Stimulated activated CD4-positive, alpha-beta T cell treated with anti-CD3 and anti-CD28 coated beads, TNF-alpha, amount 100 ng/mL, for 4 hours (primary cell): ENCODE results near the gene MTMR4.
A peak's percentile ranks its signal among the peaks of the same experiment; 100 is the strongest.
"Not testable (repeated sequence)": the region's sequence is repeated elsewhere in the genome, so short reads cannot be mapped to it uniquely, and the experiment has no call there.

Experiments used
- DNase-seq, 3 experiments: peaks; one replicate each; pipeline ENCODE4 v3.0.0-alpha.2; 2020; ENCODE audit warnings: low read depth in 3 of 3

MTMR4 gene

GRCh38 chr17:58492238-58493121 lies 22.0 kb downstream of the MTMR4 start:
- DNase-seq, result no peak

- DNase-seq, result no peak
Observed at GRCh38 chr17:58491510-58492045, 22.9 kb downstream of the MTMR4 start.

- no peak for DNase-seq
Observed at GRCh38 chr17:58488428-58488890, 26.0 kb downstream of the MTMR4 start.

- peak; percentile 51 to 62 (median 52) for DNase-seq
Observed at GRCh38 chr17:58487589-58488427, 26.6 kb downstream of the MTMR4 start, which contains the start of gene HSF5. TSS of gene HSF5 (minus strand) at chr17:58488408. CDS start at chr17:58488274, 134 bp downstream.

GRCh38 chr17:58484600-58484999 lies 29.8 kb downstream of the MTMR4 start:
- no peak for DNase-seq

GRCh38 chr17:58481798-58482197 lies 32.6 kb downstream of the MTMR4 start:
- DNase-seq, result not testable (repeated sequence)

- no peak for DNase-seq
Observed at GRCh38 chr17:58480090-58480489, 34.3 kb downstream of the MTMR4 start.

- DNase-seq, result no peak
Observed at GRCh38 chr17:58476812-58477211, 37.6 kb downstream of the MTMR4 start.

- DNase-seq, result no peak
Observed at GRCh38 chr17:58475985-58476384, 38.5 kb downstream of the MTMR4 start.

- no peak for DNase-seq
Observed at GRCh38 chr17:58470356-58470755, 44.1 kb downstream of the MTMR4 start.

GRCh38 chr17:58468944-58469343 lies 45.5 kb downstream of the MTMR4 start:
- DNase-seq, result no peak

- DNase-seq, result no peak
Observed at GRCh38 chr17:58455491-58455890, 58.9 kb downstream of the MTMR4 start.

GRCh38 chr17:58452738-58453137 lies 61.7 kb downstream of the MTMR4 start:
- DNase-seq, result no peak

GRCh38 chr17:58447039-58447975 lies 67.1 kb downstream of the MTMR4 start:
- peak; percentile 18 to 32 (median 23) for DNase-seq

GRCh38 chr17:58446086-58446485 lies 68.4 kb downstream of the MTMR4 start:
- DNase-seq, result no peak
